Hepatocyte (in vitro differentiated cells): Measurements from ENCODE around the gene FILIP1L. TPM values are rescaled to one million over a fixed set of nuclear protein-coding genes. Genes with fewer than 3 reads are reported as not detected.

Experiments used
- DNase-seq: peaks from one replicate; pipeline ENCODE4 v3.0.0-alpha.2; 2016; ENCODE audit warnings: low spot score
- H2AFZ ChIP-seq: fragments of 200-600 bp; sonication (generic); 2 replicates; pipeline ENCODE4 v1.6.0; 2016; ENCODE audit warnings: antibody characterized with exemption, mild to moderate bottlenecking
- H3K27ac ChIP-seq: fragments of 200-600 bp; sonication (generic); 2 replicates; pipeline ENCODE4 v1.5.1; 2016; ENCODE audit warnings: mild to moderate bottlenecking
- H3K27me3 ChIP-seq: fragments of 200-600 bp; sonication (generic); 2 replicates; pipeline ENCODE4 v1.6.1; 2016
- H3K36me3 ChIP-seq: fragments of 200-600 bp; sonication (generic); replicated peaks from 2 replicates; pipeline ENCODE4 v1.5.1; 2016; ENCODE audit warnings: low read depth; ENCODE audit not compliant: insufficient read depth
- H3K4me1 ChIP-seq: fragments of 200-600 bp; sonication (generic); 2 replicates; pipeline ENCODE4 v1.5.1; 2016; ENCODE audit warnings: mild to moderate bottlenecking, moderate library complexity; ENCODE audit not compliant: insufficient read depth
- H3K4me2 ChIP-seq: fragments of 200-600 bp; sonication (generic); 2 replicates; pipeline ENCODE4 v1.6.0; 2016
- H3K4me3 ChIP-seq: fragments of 200-600 bp; sonication (generic); 2 replicates; pipeline ENCODE4 v1.5.1; 2016; ENCODE audit warnings: mild to moderate bottlenecking
- H3K79me2 ChIP-seq: fragments of 200-600 bp; sonication (generic); 2 replicates; pipeline ENCODE4 v1.6.0; 2017; ENCODE audit warnings: mild to moderate bottlenecking
- H3K9me2 ChIP-seq: fragments of 200-600 bp; sonication (generic); replicated peaks from 2 replicates; pipeline ENCODE4 v1.6.0; 2017; ENCODE audit warnings: mild to moderate bottlenecking; ENCODE audit not compliant: insufficient read depth
- H3K9me3 ChIP-seq: fragments of 200-600 bp; sonication (generic); 2 replicates; pipeline ENCODE4 v1.5.1; 2016; ENCODE audit warnings: low read depth, mild to moderate bottlenecking
- H4K20me1 ChIP-seq: fragments of 200-600 bp; sonication (generic); 2 replicates; pipeline ENCODE4 v1.6.0; 2016; ENCODE audit warnings: mild to moderate bottlenecking; ENCODE audit not compliant: insufficient read depth, poor library complexity, severe bottlenecking
- EZH2 ChIP-seq: fragments of 200-600 bp; sonication (generic); IDR thresholded peaks from 2 replicates; pipeline ENCODE4 v1.6.1; 2016; ENCODE audit warnings: antibody characterized with exemption, mild to moderate bottlenecking, borderline replicate concordance
- EZH2phosphoT487 ChIP-seq: fragments of 200-600 bp; sonication (generic); IDR thresholded peaks from one replicate; pipeline ENCODE4 v1.6.1; 2018; ENCODE audit warnings: antibody characterized with exemption, mild to moderate bottlenecking, low read depth, moderate library complexity; ENCODE audit not compliant: unreplicated experiment, severe bottlenecking
- WGBS: methylation state at CpG from one replicate; pipeline ENCODE4 v1.1.6; 2016; ENCODE audit warnings: low lambda C conversion rate; ENCODE audit errors: missing lambda C conversion rate; 5-methylcytosine and 5-hydroxymethylcytosine counted together
- polyA plus RNA-seq: library from polyadenylated mRNA; unstranded; fragments of >200 nt; fragmentation: Nextera tagmentation; extraction: Ambion mirVana; gene quantifications from 2 replicates; pipeline ENCODE4 v1.2.1, GENCODE V29; 2016
- total RNA-seq: library from RNA; depleted of rRNA; stranded (reverse); fragments of >200 nt; gene quantifications from 2 replicates; pipeline ENCODE4 v1.2.3, GENCODE V29; 2014
- TF ChIP-seq, protein P1 (sequence below): fragments of 200-600 bp; sonication (generic); IDR thresholded peaks from 2 replicates; pipeline ENCODE4 v1.5.1; 2016; ENCODE audit warnings: antibody characterized with exemption, mild to moderate bottlenecking; ENCODE audit not compliant: poor library complexity

Gene FILIP1L
- total and polyA plus RNA-seq, 2 experiments from 2014 or later = 48.2 to 49.4 TPM

DNA sequence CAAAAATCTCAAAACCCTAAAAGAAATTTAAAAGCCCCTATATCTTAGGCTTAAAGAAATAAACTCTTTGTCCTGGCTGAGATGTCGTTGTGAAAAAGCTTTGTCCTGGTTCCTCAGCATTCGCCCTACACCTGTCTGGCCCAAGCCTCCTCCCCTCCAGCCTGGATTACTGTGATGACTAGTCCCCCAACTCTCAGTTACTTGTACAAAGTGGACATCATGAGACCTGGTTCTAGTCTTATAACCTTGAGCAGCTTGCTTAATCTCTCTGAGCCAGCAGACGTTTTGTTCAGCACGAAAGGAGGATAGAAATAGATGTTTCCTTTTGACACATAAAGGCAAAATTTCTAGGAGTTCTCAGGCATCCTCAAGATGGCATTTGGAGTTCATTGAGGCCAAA is 51.6 kb downstream of the FILIP1L start:
- Histone ChIP-seq H3K4me2 (no peak overlapping the region), H3K4me1 (peaks cover 10% of the 10 kb centered on the region), H4K20me1 (no peaks in the 10 kb centered on the region), H3K27ac (no peak overlapping the region), H3K9me2 (no peaks in the 10 kb centered on the region), H2AFZ (no peak overlapping the region), H3K4me3 (no peak overlapping the region), H3K27me3 (no peaks in the 10 kb centered on the region), H3K79me2 (no peaks in the 10 kb centered on the region), H3K9me3 (no peaks in the 10 kb centered on the region), H3K36me3 (no peaks in the 10 kb centered on the region)
- TF ChIP-seq EZH2phosphoT487 = no peak
- TF ChIP-seq EZH2 = no peak
- TF ChIP-seq, protein P1, sequence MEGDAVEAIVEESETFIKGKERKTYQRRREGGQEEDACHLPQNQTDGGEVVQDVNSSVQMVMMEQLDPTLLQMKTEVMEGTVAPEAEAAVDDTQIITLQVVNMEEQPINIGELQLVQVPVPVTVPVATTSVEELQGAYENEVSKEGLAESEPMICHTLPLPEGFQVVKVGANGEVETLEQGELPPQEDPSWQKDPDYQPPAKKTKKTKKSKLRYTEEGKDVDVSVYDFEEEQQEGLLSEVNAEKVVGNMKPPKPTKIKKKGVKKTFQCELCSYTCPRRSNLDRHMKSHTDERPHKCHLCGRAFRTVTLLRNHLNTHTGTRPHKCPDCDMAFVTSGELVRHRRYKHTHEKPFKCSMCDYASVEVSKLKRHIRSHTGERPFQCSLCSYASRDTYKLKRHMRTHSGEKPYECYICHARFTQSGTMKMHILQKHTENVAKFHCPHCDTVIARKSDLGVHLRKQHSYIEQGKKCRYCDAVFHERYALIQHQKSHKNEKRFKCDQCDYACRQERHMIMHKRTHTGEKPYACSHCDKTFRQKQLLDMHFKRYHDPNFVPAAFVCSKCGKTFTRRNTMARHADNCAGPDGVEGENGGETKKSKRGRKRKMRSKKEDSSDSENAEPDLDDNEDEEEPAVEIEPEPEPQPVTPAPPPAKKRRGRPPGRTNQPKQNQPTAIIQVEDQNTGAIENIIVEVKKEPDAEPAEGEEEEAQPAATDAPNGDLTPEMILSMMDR = no peak
- no peak for DNase-seq
- 74% methylated on average over 4 of the region's 4 CpGs for WGBS

- Histone ChIP-seq H3K9me3 (no peaks in the 10 kb centered on the region), H3K36me3 (no peaks in the 10 kb centered on the region), H3K27me3 (no peaks in the 10 kb centered on the region), H3K4me2 (no peak overlapping the region), H3K79me2 (no peaks in the 10 kb centered on the region), H2AFZ (no peak overlapping the region), H3K27ac (no peak overlapping the region), H3K9me2 (no peaks in the 10 kb centered on the region), H3K4me1 (no peaks in the 10 kb centered on the region), H4K20me1 (no peaks in the 10 kb centered on the region), H3K4me3 (no peak overlapping the region)
- WGBS = 77% methylated on average over 7 of the region's 7 CpGs
- no peak for TF ChIP-seq EZH2
- TF ChIP-seq, protein P1 = no peak
- no peak for DNase-seq
Observed at GRCh38 chr3:100060685-100061484, 53.4 kb downstream of the FILIP1L start.

DNA sequence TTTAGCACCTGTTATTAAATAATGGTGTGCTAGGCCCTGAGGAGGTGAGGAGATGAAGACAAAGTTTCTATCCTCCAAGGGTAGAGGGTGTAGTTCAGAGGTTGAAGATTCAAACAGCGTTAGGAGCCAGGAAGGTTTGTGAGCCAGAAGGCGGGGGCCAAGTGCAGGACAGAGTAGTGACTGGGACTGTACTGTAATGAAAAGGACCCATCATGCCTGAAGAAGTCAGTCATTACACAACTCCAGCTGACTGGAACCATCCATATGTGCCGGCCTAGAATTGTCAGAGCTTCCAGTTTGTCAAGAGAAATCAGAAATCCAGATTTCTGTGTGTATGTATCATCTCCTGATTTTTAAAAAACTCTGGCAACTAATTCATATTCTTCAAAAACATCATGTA is 54.8 kb downstream of the FILIP1L start:
- Histone ChIP-seq H3K36me3 (no peaks in the 10 kb centered on the region), H4K20me1 (no peaks in the 10 kb centered on the region), H3K79me2 (no peaks in the 10 kb centered on the region), H3K4me1 (peaks cover 5% of the 10 kb centered on the region), H3K9me3 (no peaks in the 10 kb centered on the region), H2AFZ (no peak overlapping the region), H3K9me2 (no peaks in the 10 kb centered on the region), H3K4me2 (no peak overlapping the region), H3K4me3 (no peak overlapping the region), H3K27me3 (no peaks in the 10 kb centered on the region), H3K27ac (no peak overlapping the region)
- TF ChIP-seq, protein P1 = no peak
- TF ChIP-seq EZH2 = no peak
- no peak for TF ChIP-seq EZH2phosphoT487
- DNase-seq = no peak
- 91% methylated on average over 3 of the region's 3 CpGs for WGBS
